NK-92 treated with Interleukin-12 subunit alpha and Interleukin-12 subunit beta, amount 100 ng/mL, for 24 hours (cell line): ENCODE results near the gene ELMO1.

ENCODE experiments used
- DNase-seq: peaks from one replicate; lab custom pipeline; 2025; lab: John Stamatoyannopoulos, UW

ELMO1 gene

GRCh38 chr7:37216156-37216852 is 232.4 kb downstream of the ELMO1 start:
- no peak for DNase-seq

- DNase-seq, result no peak
Measured at GRCh38 chr7:37215290-37215923, 233.3 kb downstream of the ELMO1 start.

GRCh38 chr7:37212556-37212955 is 236.1 kb downstream of the ELMO1 start:
- DNase-seq, result no peak

GRCh38 chr7:37212051-37212450 is 236.6 kb downstream of the ELMO1 start:
- DNase-seq, result no peak

- DNase-seq, result no peak
Measured at GRCh38 chr7:37211097-37211880, 237.4 kb downstream of the ELMO1 start.

- DNase-seq, result no peak
Measured at GRCh38 chr7:37209195-37209594, 239.5 kb downstream of the ELMO1 start.

- no peak for DNase-seq
Measured at GRCh38 chr7:37208528-37208927, 240.1 kb downstream of the ELMO1 start.

- DNase-seq, result no peak
Measured at GRCh38 chr7:37206192-37206591, 242.5 kb downstream of the ELMO1 start.

- DNase-seq, result no peak
Measured at GRCh38 chr7:37205451-37205850, 243.2 kb downstream of the ELMO1 start.

GRCh38 chr7:37201876-37202198 is 246.8 kb downstream of the ELMO1 start:
- DNase-seq, result no peak

GRCh38 chr7:37201003-37201875 is 247.4 kb downstream of the ELMO1 start:
- peak; percentile 14 for DNase-seq

- peak; percentile 13 for DNase-seq
Measured at GRCh38 chr7:37198906-37199485, 249.7 kb downstream of the ELMO1 start.

GRCh38 chr7:37198041-37198905 is 250.4 kb downstream of the ELMO1 start:
- DNase-seq, result no peak

- DNase-seq, result no peak
Measured at GRCh38 chr7:37197108-37197507, 251.6 kb downstream of the ELMO1 start.

GRCh38 chr7:37196676-37197075 is 252.0 kb downstream of the ELMO1 start:
- no peak for DNase-seq

GRCh38 chr7:37195388-37195787 is 253.3 kb downstream of the ELMO1 start:
- no peak for DNase-seq

- no peak for DNase-seq
Measured at GRCh38 chr7:37194943-37195342, 253.7 kb downstream of the ELMO1 start.

GRCh38 chr7:37193775-37194135 is 254.9 kb downstream of the ELMO1 start:
- no peak for DNase-seq

- DNase-seq, result no peak
Measured at GRCh38 chr7:37193087-37193774, 255.4 kb downstream of the ELMO1 start.

GRCh38 chr7:37191797-37192196 is 256.9 kb downstream of the ELMO1 start:
- DNase-seq, result no peak
